HepG2 (cell line): ENCODE results near the gene RER1. TPM values are rescaled to one million over a fixed set of nuclear protein-coding genes. Genes with fewer than 3 reads are reported as not detected.
A peak's percentile ranks its signal among the peaks of the same experiment; 100 is the strongest.

Experiments
- AHDC1 ChIP-seq: sonication (generic); formaldehyde crosslinking; IDR thresholded peaks from 2 replicates; pipeline ENCODE4 v1.5.1; 2020; ENCODE audit warnings: mild to moderate bottlenecking, missing genetic modification reagents, borderline replicate concordance
- KDM6A ChIP-seq: IDR thresholded peaks from 2 replicates; pipeline ENCODE4 v1.6.1; 2016; ENCODE audit warnings: low read depth
- RBM39 ChIP-seq: fragments of 200-400 bp; formaldehyde crosslinking; IDR thresholded peaks from one replicate; pipeline ENCODE4 v1.6.1; 2018; ENCODE audit warnings: antibody characterized with exemption, mild to moderate bottlenecking, low read depth, low read length; ENCODE audit not compliant: poor library complexity, severe bottlenecking
- SAP130 ChIP-seq: IDR thresholded peaks from 2 replicates; pipeline ENCODE4 v1.6.1; 2016; ENCODE audit warnings: low read depth
- TFDP2 ChIP-seq: sonication (generic); formaldehyde crosslinking; IDR thresholded peaks from 2 replicates; pipeline ENCODE4 v1.4.0; 2020; ENCODE audit warnings: missing genetic modification reagents
- ZNF234 ChIP-seq: sonication (generic); formaldehyde crosslinking; conservative IDR thresholded peaks from 2 replicates; pipeline ENCODE4 v1.5.1; 2020; ENCODE audit warnings: mild to moderate bottlenecking, missing genetic modification reagents
- ZNF274 ChIP-seq: sonication (generic); formaldehyde crosslinking; IDR thresholded peaks from 2 replicates; pipeline ENCODE4 v1.5.1; 2020; ENCODE audit warnings: mild to moderate bottlenecking, missing genetic modification reagents
- ZNF589 ChIP-seq: sonication (generic); formaldehyde crosslinking; conservative IDR thresholded peaks from 2 replicates; pipeline ENCODE4 v1.8.0; 2022; ENCODE audit warnings: mild to moderate bottlenecking, moderate library complexity, missing genetic modification reagents
- ZNF597 ChIP-seq: sonication (generic); formaldehyde crosslinking; IDR thresholded peaks from 2 replicates; pipeline ENCODE4 v1.5.0; 2020; ENCODE audit warnings: missing genetic modification reagents
- ZNF646 ChIP-seq: sonication (generic); formaldehyde crosslinking; IDR thresholded peaks from 2 replicates; pipeline ENCODE4 v1.9.0; 2021; ENCODE audit warnings: mild to moderate bottlenecking, missing genetic modification reagents
- ZNF775 ChIP-seq: sonication (generic); formaldehyde crosslinking; IDR thresholded peaks from 2 replicates; pipeline ENCODE4 v1.4.0; 2020; ENCODE audit warnings: missing genetic modification reagents, mild to moderate bottlenecking, moderate library complexity, borderline replicate concordance
- polyA plus RNA-seq, 8 experiments: library from polyadenylated mRNA; depleted of rRNA in 3 of 8; stranded (reverse) in 7 of 8; unstranded in 1 of 8; fragments of >200 nt; fragmentation: Illumina TruSeq in 4 of 8; extraction: Trizol in 4 of 8; gene quantifications; 2 replicates each; pipeline versions ENCODE4 v1.2.1 to v1.2.3, GENCODE V29; 2011 to 2016; ENCODE audit warnings: low read depth in 4 of 8, missing spikeins in 1 of 8, mixed read lengths in 1 of 8; ENCODE audit not compliant: insufficient read depth in 1 of 8
- total RNA-seq, 5 experiments: library from RNA; depleted of rRNA; stranded (reverse); fragments of >200 nt; fragmentation: Illumina TruSeq; extraction: Trizol; gene quantifications; 2 replicates each; pipeline ENCODE4 v1.2.3, GENCODE V29; 2016; ENCODE audit warnings: low read depth in 1 of 5
- TF ChIP-seq, protein P1 (sequence below): IDR thresholded peaks from 2 replicates; pipeline ENCODE4 v1.6.1; 2016; ENCODE audit warnings: control low read depth

Gene RER1
- total and polyA plus RNA-seq, 2 of the 13 experiments (the other 11 are each of a cell fraction or from before 2014, with no cell fraction given): 128 to 164 TPM

- TF ChIP-seq RBM39: no peak
- no peak for TF ChIP-seq ZNF646 (CRISPR knock-in tag)
- no peak for TF ChIP-seq ZNF775
- TF ChIP-seq KDM6A (CRISPR knock-in tag): 0 out of 2 replicates have a peak, but pooled peaks have one; percentile 39
- peak; percentile 68; the same call in 1 of the 2 replicates for TF ChIP-seq SAP130 (CRISPR knock-in tag)
- TF ChIP-seq, protein P1, sequence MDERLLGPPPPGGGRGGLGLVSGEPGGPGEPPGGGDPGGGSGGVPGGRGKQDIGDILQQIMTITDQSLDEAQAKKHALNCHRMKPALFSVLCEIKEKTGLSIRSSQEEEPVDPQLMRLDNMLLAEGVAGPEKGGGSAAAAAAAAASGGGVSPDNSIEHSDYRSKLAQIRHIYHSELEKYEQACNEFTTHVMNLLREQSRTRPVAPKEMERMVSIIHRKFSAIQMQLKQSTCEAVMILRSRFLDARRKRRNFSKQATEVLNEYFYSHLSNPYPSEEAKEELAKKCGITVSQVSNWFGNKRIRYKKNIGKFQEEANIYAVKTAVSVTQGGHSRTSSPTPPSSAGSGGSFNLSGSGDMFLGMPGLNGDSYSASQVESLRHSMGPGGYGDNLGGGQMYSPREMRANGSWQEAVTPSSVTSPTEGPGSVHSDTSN (CRISPR knock-in tag): no peak
- TF ChIP-seq ZNF589 (CRISPR knock-in tag): no peak
- TF ChIP-seq TFDP2: no peak
- no peak for TF ChIP-seq ZNF234 (CRISPR knock-in tag)
- TF ChIP-seq ZNF597 (CRISPR knock-in tag): no peak
- no peak for TF ChIP-seq AHDC1
- no peak for TF ChIP-seq ZNF274 (CRISPR knock-in tag)
These were observed 7.3 kb upstream of the RER1 start (continued) for GRCh38 chr1:2384130-2384860.
